Measurements from ENCODE around the gene TOM1L2. TPM values are rescaled to one million over a fixed set of nuclear protein-coding genes. Genes with fewer than 3 reads are reported as not detected.

The TOM1L2 gene
- total and polyA plus RNA-seq, 2 of the 4 experiments (the other 2 are of a cell fraction), result 34.4 to 51.7 TPM

- peaks cover 10% of the 10 kb centered on the region for H3K9me1 ChIP-seq (ENCODE audit: insufficient read depth, low read length)
- H3K4me3 ChIP-seq (ENCODE audit: insufficient read depth, low read depth, low read length), result no peak overlapping the region
- no peak overlapping the region for H4K8ac ChIP-seq (ENCODE audit: low read depth in 2 of 2, low read length in 2 of 2)
- ChIA-PET POLR2A (ENCODE audit: unreplicated experiment) (no interaction called here), CTCF (no interaction called here)
- no peak overlapping the region for H2BK15ac ChIP-seq (ENCODE audit: low read depth, low read length)
- H3K4ac ChIP-seq (ENCODE audit: low read depth, low read length), result no peak overlapping the region
- no peak overlapping the region for H3K18ac ChIP-seq (ENCODE audit: low read depth, low read length)
- no peak overlapping the region for H3K9ac ChIP-seq (ENCODE audit: low read depth, low read length)
- H2BK5ac ChIP-seq (ENCODE audit: low read depth, low read length, poor library complexity, severe bottlenecking), result no peak overlapping the region
- H2BK120ac ChIP-seq (ENCODE audit: low read depth, low read length), result no peak overlapping the region
- peak overlapping the region; percentile 7 for H2AK9ac ChIP-seq (replicated peaks; ENCODE audit: low read depth, low read length, poor library complexity)
- intact Hi-C loops (cut with micrococcal nuclease), result no loop called here
- H3K27ac ChIP-seq (ENCODE audit: insufficient read depth, low read length), result no peak overlapping the region
- H3K36me3 ChIP-seq (ENCODE audit: control insufficient read depth, insufficient read depth, low read length), result peaks cover 10% of the 10 kb centered on the region; the same call in 1 of the 2 replicates
- H3K4me1 ChIP-seq (ENCODE audit: control insufficient read depth, insufficient read depth, low read length), result peaks cover 14% of the 10 kb centered on the region; the same call in 1 of the 2 replicates
- no peak overlapping the region for H3K14ac ChIP-seq (replicated peaks; ENCODE audit: low read depth, low read length)
- H2AK5ac ChIP-seq (ENCODE audit: low read depth, low read length), result no peak overlapping the region
- no peaks in the 10 kb centered on the region for H3K27me3 ChIP-seq (ENCODE audit: control insufficient read depth, insufficient read depth, low read length)
- no peak overlapping the region for H3K23ac ChIP-seq (ENCODE audit: low read depth, low read length)
- H3K79me1 ChIP-seq (ENCODE audit: low read depth in 1 of 2, low read length in 2 of 2), result no peaks in the 10 kb centered on the region
- no peak overlapping the region for H3K4me2 ChIP-seq (ENCODE audit: low read depth, low read length)
- no peak overlapping the region for H3K56ac ChIP-seq (ENCODE audit: extremely low read depth, insufficient read depth, low read length)
- no peaks in the 10 kb centered on the region for H3K9me3 ChIP-seq (ENCODE audit: control insufficient read depth, insufficient read depth, low read length)
- TF ChIP-seq NFE2L2 (IDR thresholded peaks at IDR 0.05; ENCODE audit: low read depth, low read length) (no peak), SMC3 (IDR thresholded peaks at IDR 0.05; ENCODE audit: low read depth, low read length) (no peak)
- DNase-seq, result no peak
- no peak overlapping the region for H2BK20ac ChIP-seq (ENCODE audit: low read depth, low read length)
- BruUV-seq (replicated peaks), result no TSS peak
- in situ Hi-C loops (cut with MboI; ENCODE audit: low sequenced_read_pairs), result no loop called here
- no peaks in the 10 kb centered on the region for H4K20me1 ChIP-seq (ENCODE audit: insufficient read depth, low read length)
- H4K5ac ChIP-seq (ENCODE audit: low read depth, low read length), result no peak overlapping the region
- H4K91ac ChIP-seq (ENCODE audit: insufficient read depth, low read depth, low read length), result no peak overlapping the region
- no peak for ATAC-seq (ENCODE audit: low read depth)
- dilution Hi-C loops (cut with HindIII; ENCODE audit: low sequenced_read_pairs, unreplicated experiment), result no loop called here
- 71% methylated on average over 8 of the region's 21 CpGs; no CpG with 5 or more reads in 1 of the 2 experiments for WGBS, 2 experiments (ENCODE audit: extremely low coverage in 2 of 2, insufficient read length in 1 of 2)
- H2AFZ ChIP-seq (replicated peaks; ENCODE audit: low read length, poor library complexity), result no peak overlapping the region
Observed at GRCh38 chr17:17851103-17852002, 120.8 kb downstream of the TOM1L2 start.

Data from IMR-90 (cell line).